HG02852 (cell line): ENCODE measurements around the gene TFG.

ENCODE experiments used
- ATAC-seq: cut with Tn5 transposase; IDR thresholded peaks from one replicate; pipeline ENCODE4 v1.9.1; 2021; ENCODE audit warnings: mild to moderate bottlenecking, moderate library complexity; ENCODE audit not compliant: unreplicated experiment

Gene TFG

DNA sequence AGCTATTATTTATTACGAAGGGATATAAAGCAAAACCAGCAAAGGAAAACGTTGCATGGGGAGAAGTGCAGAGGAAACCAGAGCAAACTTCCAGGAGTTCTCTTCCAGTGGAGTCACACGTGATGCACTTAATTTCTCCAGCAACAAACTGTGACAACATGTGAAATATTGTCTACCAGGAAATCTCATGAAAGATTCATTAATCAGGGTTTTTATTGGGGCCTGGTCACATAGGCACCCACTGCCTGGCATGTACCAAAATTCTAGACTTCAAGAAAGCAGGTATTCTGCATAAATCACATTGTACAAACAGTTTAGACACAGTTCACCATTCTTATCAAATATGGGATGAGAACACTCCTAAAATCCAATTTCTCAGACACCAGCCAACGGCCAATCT, 5.4 kb upstream of the TFG start:
- no peak for ATAC-seq

DNA sequence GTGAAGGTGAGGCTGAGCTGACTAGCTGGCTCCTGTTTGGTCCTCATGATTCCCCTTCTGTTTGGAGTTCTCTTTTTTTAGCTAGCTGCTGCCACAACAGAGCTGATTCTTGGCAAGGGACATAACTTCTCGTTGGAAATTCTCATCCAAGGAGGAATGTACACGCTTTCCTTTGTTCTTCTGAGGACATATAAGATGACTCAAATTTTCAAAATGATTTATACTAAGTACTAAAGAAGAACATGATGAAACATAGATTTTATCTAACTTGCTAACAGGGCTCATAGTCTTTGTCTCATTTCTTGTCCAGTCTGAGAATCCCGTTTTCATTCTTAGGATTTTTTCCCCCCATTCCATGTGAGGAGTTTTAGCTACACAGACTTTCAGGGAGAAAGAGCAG, 2.9 kb upstream of the TFG start:
- no peak for ATAC-seq

DNA sequence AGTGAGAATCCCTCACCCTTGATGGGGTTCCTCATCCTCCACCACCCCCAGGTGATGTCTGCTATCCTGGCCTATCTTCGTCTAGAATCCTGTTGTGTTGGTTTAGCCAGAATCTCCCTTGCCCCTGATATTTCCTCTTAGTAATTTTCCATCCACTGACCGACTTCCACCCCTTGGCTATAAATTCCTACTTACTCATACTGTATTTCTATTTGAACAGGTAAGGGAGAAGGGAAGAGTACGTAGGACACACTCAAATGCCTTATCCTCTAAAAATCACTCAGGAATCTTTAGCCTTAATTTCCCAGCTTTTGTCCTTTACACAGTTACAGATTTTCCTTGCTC, 678 bp upstream of the TFG start:
- no peak for ATAC-seq

DNA sequence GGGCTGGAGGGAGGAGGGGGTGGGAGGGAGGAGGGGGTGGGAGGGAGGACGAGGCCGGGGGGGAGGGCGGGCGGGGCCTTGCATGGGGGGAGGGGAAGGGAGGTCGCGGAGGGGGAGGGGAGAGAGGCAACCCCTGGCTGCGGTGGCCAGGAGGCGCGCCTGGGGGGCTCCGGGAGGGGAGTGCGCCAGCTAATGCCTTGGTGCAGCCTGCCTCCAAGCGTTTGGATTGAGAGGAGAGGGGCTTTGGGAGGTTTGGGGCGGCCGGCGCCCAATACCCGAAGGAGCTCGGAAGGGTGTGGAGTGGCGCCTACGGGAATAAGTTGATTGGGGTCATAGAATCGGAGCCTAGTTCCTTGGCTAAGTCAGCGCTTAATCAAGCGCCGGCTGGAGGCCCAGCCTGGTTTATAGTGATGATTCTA, 557 bp downstream of the TFG start:
- peak; percentile 1 for ATAC-seq

DNA sequence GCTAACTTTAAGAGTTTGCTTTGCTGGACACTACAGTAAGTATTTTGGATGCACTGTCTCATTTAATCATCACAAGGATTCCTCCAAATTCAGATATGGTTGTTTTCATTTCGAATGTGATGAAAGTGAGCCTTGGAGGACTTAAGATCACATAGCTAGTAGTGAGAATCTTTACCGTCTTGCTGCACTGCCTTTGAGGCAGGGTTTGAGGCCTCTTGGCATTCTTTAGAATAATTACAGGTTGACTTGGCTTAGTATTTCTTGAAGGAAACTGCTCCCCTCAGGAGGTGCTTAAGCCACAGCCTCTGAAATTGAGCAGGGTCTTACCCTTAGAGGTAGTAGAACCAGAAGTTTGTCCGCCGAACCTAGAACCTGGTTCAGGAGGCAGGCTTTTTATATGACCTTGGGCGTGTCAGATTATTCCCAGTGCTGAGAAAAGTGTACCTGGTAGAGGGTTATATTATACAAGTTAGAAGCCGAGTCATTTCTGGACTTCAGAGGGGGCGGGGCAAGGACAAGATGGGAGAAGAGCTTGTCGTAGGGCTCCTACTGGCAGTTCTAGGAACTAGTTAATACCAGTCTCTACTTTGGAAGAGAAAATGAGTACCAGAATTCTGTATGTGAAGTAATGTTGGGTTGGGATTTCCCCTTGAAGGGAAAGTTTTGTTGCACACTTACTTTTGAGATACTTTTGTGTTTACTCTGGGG, 1.1 kb downstream of the TFG start:
- ATAC-seq, result peak; percentile 35

DNA sequence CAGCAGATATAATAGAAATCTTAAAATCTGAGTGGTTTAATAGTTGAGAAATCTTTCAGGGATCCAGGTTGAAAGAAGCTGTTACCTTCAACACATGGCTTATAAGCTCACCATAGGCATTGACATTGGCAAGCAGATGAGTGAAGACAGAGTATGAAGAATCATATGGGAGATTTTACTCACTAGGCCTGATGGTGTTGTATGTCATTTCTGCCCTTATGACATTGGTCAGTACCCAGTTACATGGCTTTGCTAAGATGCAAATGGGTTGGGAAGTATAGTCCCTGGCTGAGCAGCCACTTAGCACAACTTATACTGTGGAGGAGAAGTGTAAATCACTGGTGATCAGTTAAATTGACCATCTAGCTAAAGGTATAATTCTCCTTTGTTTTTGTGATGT, 5.9 kb downstream of the TFG start:
- no peak for ATAC-seq

DNA sequence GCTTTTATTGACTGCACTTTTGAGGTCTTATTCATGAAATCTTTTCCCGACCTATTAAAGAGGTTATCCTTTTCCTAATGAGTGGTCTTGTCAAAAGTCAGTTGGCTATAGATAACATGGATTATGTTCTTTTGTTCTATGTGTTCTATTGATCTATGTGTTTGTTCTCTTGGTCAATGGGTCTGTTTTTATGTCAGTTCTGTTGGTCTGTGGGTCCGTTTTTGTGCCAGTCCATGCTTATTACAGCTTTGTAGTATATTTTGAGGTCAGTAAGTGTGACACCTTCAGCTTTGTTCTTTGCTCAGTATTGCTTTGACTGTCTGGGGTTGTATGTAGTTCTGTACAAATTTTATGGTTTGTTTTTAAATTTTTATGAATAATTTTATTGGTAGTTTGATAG, 7.8 kb downstream of the TFG start:
- ATAC-seq, result no peak

DNA sequence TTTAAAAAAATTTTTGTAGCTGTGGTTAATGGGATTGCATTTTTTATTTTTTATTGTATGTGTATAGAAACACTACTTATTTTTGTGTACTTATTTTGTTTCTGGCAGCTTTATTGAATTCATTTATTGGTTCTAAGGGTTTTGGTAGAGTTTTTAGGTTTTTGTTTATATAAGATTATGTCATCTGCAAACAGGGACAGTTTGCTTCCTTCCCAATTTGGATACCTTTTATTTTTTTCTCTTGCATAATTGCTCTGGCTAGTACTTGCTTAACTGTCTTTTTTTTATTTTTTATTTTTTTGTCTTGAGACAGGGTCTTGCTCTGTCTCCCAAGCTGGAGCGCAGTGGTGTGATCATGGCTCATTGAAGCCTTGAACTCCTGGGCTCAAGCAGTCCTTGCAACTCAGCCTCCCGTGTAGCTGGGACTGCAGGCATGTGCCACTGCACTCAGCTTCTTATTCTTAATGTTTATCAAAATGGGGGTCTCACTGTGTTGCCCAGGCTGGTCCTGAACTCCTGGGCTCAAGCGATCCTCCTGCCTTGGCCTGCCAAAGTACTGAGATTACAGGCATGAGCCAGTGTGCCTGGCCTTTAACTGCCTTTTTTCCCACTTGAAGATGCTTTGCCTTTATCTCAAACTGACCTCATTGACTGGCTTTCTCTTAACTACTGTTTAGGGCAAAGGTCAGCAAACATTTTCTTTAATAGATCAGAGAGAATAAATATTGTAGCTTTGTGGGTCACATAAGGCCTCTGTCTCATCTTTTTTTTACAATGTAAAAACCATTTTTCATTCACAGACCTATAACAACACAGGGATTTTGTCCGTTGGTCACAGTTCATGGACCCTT, 8.6 kb downstream of the TFG start:
- ATAC-seq, result no peak

DNA sequence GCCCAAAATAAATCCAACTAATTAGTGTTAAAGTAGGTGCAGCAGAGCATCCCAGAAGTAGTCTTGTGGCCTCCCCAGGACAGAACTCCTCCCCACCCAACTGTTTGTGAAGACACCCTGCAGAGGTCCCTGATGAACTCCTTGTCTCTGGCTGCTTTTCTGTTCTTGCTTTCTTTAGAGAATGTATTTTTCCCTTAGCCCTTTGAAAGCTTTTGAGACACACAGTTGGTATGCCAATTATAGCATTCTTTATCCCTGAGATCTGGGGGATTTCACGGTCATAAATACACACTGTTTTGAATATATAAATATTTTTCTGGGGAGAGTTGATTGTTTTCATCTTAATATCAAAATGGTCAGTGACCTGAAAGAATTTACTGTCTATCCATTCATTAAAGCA, 9.8 kb downstream of the TFG start:
- no peak for ATAC-seq

DNA sequence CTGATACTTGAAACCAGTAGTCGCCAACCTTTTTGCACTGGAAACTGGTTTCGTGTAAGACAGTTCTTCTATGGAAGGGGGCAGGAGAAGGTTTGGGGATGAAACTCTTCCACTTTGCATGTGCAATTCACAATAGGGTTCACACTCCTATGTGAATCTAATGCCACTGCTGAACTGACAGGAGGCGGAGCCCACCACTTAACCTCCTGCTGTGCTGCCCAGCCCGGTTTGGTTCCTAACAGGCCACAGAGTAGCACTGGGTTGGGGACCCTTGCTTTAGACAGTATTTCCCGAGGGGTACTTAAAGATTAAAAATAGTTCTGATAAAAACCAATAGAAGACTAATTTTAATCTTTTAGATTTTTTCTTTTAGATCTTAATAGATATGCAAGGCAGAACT, 11.1 kb downstream of the TFG start:
- no peak for ATAC-seq

DNA sequence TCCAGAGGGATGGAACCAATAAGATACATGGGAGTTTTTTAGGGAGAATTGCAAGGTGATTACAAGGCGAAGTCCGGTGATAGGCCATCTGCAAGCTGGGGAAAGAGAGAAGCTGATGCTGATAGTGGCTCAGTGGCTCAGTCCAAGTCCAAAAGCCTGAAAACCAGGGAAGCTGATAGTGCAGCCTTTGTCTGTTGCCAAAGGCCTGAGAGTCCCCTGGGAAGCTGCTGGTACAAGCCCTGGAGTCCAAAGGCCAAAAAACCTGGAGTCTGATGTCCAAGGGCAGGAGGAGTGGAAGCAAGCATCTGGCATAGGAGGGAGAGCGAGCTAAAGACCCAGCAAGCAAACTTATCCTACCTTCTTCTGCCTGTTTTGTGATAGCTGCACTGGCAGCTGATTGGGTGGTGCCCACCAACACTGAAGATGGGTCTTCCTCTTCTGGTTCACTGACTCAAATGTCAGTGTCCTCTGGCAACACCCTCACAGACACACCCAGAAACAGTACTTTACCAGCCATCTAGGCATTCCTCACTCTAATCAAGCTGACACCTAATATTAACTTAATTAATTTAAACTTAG, 16.7 kb downstream of the TFG start:
- ATAC-seq, result no peak

DNA sequence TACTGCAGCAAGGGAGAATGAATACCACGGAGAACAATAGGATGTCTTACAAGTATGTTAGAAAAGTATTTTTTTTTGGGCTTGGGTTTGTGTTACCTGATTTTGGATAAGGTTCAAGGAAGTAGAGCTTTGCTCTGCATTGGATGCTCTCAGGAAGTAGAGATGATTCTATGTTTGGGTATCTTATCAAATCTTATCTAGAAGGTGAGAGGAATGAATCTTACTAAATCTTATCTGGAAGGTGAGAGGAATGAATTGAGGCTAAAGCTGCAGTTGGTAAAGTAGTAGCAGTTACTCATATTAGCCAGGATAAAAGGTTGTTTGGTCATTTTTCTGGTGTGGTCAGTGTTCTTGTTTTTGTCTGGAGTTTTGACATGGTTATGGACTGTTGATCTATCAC, 17.4 kb downstream of the TFG start:
- no peak for ATAC-seq

DNA sequence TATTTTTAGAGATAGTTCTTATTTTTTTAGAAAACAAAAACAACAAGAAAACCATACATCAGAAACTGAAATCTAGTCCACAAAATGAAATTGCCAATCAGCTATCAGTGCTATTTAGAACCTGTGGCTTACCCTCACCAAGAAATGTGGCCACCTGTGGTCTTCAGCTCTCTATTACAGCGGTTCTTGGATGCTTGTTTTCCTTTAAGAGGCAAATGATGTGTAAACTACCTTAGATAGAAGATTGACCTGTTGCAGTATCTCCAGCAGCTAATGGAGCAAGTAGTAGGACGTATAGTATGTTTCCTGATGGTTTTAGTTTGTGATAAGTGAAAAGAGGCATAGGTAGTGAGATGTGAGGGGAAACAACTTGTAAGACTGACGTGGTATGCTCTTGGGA, 21.2 kb downstream of the TFG start:
- ATAC-seq, result peak; percentile 53

DNA sequence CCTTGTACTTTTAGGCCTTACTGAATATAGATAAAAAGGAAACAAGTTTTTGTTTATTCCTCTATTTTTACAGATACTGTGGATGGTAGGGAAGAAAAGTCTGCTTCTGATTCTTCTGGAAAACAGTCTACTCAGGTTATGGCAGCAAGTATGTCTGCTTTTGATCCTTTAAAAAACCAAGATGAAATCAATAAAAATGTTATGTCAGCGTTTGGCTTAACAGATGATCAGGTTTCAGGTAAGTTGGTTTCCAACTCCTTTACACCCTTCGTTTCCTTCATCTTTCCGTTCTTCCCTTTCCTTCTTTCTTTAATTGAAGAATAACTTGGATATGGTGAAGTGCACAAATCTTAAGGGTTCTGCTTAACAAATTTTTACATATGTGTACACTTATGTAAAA, 23.1 kb downstream of the TFG start:
- ATAC-seq, result no peak

DNA sequence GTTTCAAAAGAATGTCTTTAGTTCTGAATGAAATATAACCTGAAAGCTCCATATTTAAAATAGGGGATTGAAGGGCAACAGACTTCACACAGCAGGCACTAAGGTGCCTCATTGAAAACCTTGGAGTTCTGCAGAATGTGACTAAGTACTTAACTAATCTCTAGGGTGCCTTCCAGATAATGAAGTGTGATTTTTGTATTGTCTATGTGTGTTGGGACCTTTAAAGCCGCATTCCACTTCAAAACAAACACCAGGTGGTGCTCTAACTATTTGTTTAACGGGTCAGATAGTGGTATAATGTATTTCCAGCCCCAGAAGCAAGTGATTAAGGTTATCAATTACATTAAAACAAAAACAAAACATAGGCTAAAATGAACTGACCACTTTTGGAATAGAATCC, 28.0 kb downstream of the TFG start:
- ATAC-seq, result no peak

DNA sequence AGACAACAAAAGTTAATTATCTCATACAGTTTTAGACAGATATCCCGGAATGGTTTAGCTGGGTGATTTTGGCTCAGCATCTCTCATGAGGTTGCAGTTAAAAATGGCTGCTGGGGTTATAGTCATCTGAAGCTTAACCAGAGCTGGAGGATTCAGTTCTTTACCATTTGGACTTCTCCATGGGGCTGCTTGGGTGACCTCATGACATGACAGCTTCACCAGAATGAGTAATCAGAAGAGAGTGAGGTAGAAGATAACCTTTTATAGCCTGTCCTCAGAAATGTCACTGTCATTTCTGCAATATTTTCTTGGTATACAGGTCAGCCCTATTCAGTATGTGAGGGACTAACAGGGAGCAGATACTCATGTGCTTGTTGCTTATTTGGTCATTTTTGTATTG, 30.9 kb downstream of the TFG start:
- no peak for ATAC-seq

DNA sequence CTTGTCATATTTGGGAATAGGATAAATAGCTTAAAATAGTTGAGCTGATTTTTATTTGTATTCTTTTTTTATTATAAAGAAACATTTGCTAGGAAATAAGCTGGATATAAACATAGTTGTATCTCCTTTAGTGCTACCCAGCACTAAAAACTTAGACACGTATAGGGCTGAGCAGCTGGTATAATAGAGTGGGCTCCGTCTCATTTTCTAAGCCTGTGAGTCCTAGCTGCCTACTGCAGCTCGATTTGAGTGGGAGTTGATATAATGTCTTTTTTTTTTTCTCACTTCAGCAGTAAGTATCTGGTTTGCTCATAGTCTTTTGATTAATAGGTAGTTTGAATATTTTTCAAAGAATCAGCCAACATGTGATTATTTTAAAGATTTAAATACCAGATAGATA, 34.2 kb downstream of the TFG start:
- no peak for ATAC-seq

DNA sequence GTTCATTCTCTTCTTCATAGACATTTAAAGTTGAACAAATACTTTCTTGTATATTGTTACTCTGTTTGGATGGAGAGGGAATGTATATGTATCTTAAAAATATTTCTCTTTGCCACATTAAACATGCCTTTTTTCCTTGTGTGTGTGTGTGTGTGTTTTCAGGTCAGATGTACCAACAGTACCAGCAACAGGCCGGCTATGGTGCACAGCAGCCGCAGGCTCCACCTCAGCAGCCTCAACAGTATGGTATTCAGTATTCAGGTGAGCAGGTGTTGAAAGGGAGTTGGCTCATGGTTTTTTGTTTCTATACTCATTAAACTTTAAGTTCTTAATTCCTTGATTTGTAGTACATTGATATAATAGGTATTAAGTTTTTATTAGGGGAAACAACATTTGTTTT, 35.4 kb downstream of the TFG start:
- no peak for ATAC-seq

DNA sequence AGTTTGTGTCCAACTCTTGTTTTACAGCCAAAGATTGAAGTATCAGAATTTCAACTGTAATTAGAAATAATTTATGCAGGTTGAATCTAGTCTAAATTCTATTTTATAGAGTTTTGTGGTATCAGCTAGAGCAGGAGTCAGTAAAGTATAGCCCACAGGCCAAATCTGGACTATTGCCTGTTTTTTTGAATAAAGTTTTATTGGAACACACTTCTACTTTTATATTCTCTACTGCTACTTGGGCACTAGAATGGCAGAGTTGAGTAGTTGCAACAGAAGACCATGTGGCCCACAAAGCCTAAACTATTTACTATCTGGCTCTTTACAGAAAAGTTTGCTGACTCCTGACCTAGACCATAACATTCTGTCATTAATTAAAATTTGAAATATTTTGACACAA, 36.3 kb downstream of the TFG start:
- ATAC-seq, result no peak

DNA sequence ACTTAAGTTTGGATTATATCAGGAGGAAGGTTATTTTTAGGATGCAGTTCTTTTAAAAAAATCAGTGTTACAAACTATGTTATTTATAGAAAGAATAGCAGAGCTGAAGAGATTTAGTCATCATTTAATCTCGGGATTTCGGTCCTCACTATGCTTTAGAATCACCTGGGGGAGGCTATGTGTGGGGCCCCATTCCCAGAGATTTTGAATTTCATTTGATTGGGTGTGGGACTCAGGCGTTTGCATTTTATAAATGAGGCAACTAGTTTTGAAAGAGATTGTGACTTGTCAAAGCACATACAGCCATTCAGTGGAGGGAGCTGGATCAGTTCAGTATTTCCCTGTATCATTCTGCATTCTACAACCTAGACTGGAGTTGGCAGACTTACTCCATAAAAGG, 36.8 kb downstream of the TFG start:
- ATAC-seq, result no peak

DNA sequence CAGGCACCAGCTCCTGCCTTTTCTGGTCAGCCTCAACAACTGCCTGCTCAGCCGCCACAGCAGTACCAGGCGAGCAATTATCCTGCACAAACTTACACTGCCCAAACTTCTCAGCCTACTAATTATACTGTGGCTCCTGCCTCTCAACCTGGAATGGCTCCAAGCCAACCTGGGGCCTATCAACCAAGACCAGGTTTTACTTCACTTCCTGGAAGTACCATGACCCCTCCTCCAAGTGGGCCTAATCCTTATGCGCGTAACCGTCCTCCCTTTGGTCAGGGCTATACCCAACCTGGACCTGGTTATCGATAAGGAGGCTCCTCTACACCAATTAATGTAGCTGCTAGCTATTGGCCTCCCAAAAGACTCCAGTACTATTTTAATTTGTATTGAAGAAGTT, 38.9 kb downstream of the TFG start:
- ATAC-seq, result no peak

DNA sequence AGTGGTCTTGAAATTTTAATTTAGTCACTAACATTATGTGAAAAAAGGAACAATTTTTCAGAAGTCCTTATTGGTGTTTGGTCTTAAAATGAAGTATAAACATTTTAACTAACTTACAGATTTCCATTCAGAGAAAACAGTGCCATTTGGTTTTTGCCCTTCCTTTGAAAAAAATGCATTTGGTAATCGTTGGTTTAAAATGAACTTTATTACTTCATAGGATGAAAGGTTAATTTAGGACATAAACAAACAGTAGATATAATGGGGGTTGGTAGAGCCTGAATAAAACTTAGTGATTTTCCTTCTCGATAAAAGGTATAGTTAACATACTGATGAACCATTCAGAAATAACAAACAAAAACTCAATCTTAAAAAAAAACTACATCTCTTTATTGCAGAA, 39.7 kb downstream of the TFG start:
- no peak for ATAC-seq
